ENCODE results near the gene ZNRD2. TPM values are rescaled to one million over a fixed set of nuclear protein-coding genes. Genes with fewer than 3 reads are reported as not detected.

Gene ZNRD2
- total RNA-seq, 1 experiment from 2014 or later, result 137 TPM

GRCh38 chr11:65609229-65609628, 39.0 kb downstream of the ZNRD2 start:
- DNase-seq (ENCODE audit: low read depth), result no peak

GRCh38 chr11:65609665-65610064, 39.4 kb downstream of the ZNRD2 start:
- DNase-seq (ENCODE audit: low read depth), result no peak

- no peak for DNase-seq (ENCODE audit: low read depth)
These were observed 40.1 kb downstream of the ZNRD2 start for GRCh38 chr11:65610404-65610803.

- DNase-seq (ENCODE audit: low read depth), result peak; percentile 31
These were observed 40.9 kb downstream of the ZNRD2 start for GRCh38 chr11:65611028-65611757.

GRCh38 chr11:65611758-65612603, 41.7 kb downstream of the ZNRD2 start:
- no peak for DNase-seq (ENCODE audit: low read depth)

- DNase-seq (ENCODE audit: low read depth), result no peak
These were observed 42.4 kb downstream of the ZNRD2 start for GRCh38 chr11:65612691-65613090.

- DNase-seq (ENCODE audit: low read depth), result no peak
These were observed 43.0 kb downstream of the ZNRD2 start for GRCh38 chr11:65613091-65613928.

GRCh38 chr11:65615229-65615949, 45.1 kb downstream of the ZNRD2 start, which contains the start of gene PCNX3:
Gene PCNX3 (plus strand): TSS chr11:65615776. CDS start chr11:65616312, 536 bp downstream.
- peak; percentile 100 for DNase-seq (ENCODE audit: low read depth)

GRCh38 chr11:65615950-65616574, 45.8 kb downstream of the ZNRD2 start:
- no peak for DNase-seq (ENCODE audit: low read depth)

GRCh38 chr11:65616575-65617001, 46.3 kb downstream of the ZNRD2 start:
- DNase-seq (ENCODE audit: low read depth), result no peak

GRCh38 chr11:65617136-65617850, 47.0 kb downstream of the ZNRD2 start:
- no peak for DNase-seq (ENCODE audit: low read depth)

- DNase-seq (ENCODE audit: low read depth), result no peak
These were observed 47.9 kb downstream of the ZNRD2 start for GRCh38 chr11:65617990-65618751.

- DNase-seq (ENCODE audit: low read depth), result no peak
These were observed 48.5 kb downstream of the ZNRD2 start for GRCh38 chr11:65618763-65619162.

GRCh38 chr11:65619281-65619928, 49.1 kb downstream of the ZNRD2 start:
- no peak for DNase-seq (ENCODE audit: low read depth)

- no peak for DNase-seq (ENCODE audit: low read depth)
These were observed 50.4 kb downstream of the ZNRD2 start for GRCh38 chr11:65620666-65621065.

GRCh38 chr11:65621460-65621859, 51.2 kb downstream of the ZNRD2 start:
- no peak for DNase-seq (ENCODE audit: low read depth)
